Endodermal cell (in vitro differentiated cells): ENCODE measurements around the gene TNFAIP2. TPM values are rescaled to one million over a fixed set of nuclear protein-coding genes. Genes with fewer than 3 reads are reported as not detected.

Source experiments
- DNase-seq: peaks from one replicate; pipeline ENCODE4 v3.0.0-alpha.2; 2017
- H3K27ac ChIP-seq: 2 replicates; pipeline ENCODE4 v1.5.1; 2013; ENCODE audit warnings: mild to moderate bottlenecking, low read depth, low read length, moderate library complexity
- H3K27me3 ChIP-seq: 2 replicates; pipeline ENCODE4 v1.6.1; 2013; ENCODE audit warnings: mild to moderate bottlenecking, low read length, moderate library complexity; ENCODE audit not compliant: insufficient read depth, control insufficient read depth, poor library complexity, severe bottlenecking
- H3K36me3 ChIP-seq: 2 replicates; pipeline ENCODE4 v1.7.0; 2013; ENCODE audit warnings: mild to moderate bottlenecking, low read length, moderate library complexity; ENCODE audit not compliant: control insufficient read depth, insufficient read depth
- H3K4me1 ChIP-seq: one replicate; pipeline ENCODE4 v1.7.0; 2013; ENCODE audit warnings: low read length; ENCODE audit not compliant: control insufficient read depth, insufficient read depth
- H3K4me3 ChIP-seq: 2 replicates; pipeline ENCODE4 v1.5.1; 2013; ENCODE audit warnings: mild to moderate bottlenecking, low read length, moderate library complexity
- H3K9ac ChIP-seq: 2 replicates; pipeline ENCODE4 v1.6.1; 2013; ENCODE audit warnings: mild to moderate bottlenecking, low read length, moderate library complexity; ENCODE audit not compliant: poor library complexity, severe bottlenecking; ENCODE audit errors: extremely low read depth
- H3K9me3 ChIP-seq: 2 replicates; pipeline ENCODE4 v1.6.1; 2013; ENCODE audit warnings: mild to moderate bottlenecking, low read length, moderate library complexity; ENCODE audit not compliant: control insufficient read depth
- H3K27ac Mint-ChIP-seq: 2 replicates; pipeline ENCODE4 v1.8.0; 2020; ENCODE audit warnings: mixed read lengths
- H3K27me3 Mint-ChIP-seq: 2 replicates; pipeline ENCODE4 v1.8.0; 2021; ENCODE audit warnings: mild to moderate bottlenecking, mixed read lengths; ENCODE audit not compliant: insufficient read depth
- H3K36me3 Mint-ChIP-seq: 2 replicates; pipeline ENCODE4 v1.8.0; 2020; ENCODE audit warnings: low read depth, mixed read lengths
- H3K4me1 Mint-ChIP-seq: 2 replicates; pipeline ENCODE4 v1.8.0; 2020; ENCODE audit warnings: mixed read lengths
- H3K4me3 Mint-ChIP-seq: 2 replicates; pipeline ENCODE4 v1.8.0; 2020; ENCODE audit warnings: mild to moderate bottlenecking, moderate library complexity, mixed read lengths
- H3K9me3 Mint-ChIP-seq: 2 replicates; pipeline ENCODE4 v1.8.0; 2020; ENCODE audit warnings: mild to moderate bottlenecking, mixed read lengths
- WGBS, 2 experiments: methylation state at CpG; one replicate each; pipeline versions ENCODE4 v1.1.5 to v1.1.7; 2013; ENCODE audit warnings: missing lambda C conversion rate in 2 of 2, mixed read lengths in 1 of 2; ENCODE audit not compliant: insufficient coverage in 1 of 2, insufficient read length in 1 of 2; 5-methylcytosine and 5-hydroxymethylcytosine counted together
- total RNA-seq, 2 donors: library from RNA; stranded (reverse); fragmentation: NEBNext Ultra II Directional in 1 of 2; extraction: Animal tissue kit (Norgen Biotek cat#: 25700) in 1 of 2; gene quantifications; 2 replicates in 1 of 2; 3 replicates in 1 of 2; pipeline ENCODE4 v1.2.1, GENCODE V29; 2021
- TF ChIP-seq, protein P1 (sequence below): fragments of 200-600 bp; sonication (generic); conservative IDR thresholded peaks from 2 replicates; pipeline ENCODE4 v1.5.0; 2021; ENCODE audit warnings: antibody characterized with exemption, mild to moderate bottlenecking

The TNFAIP2 gene
- total RNA-seq, 2 donors from 2014 or later: 16.8 to 19.4 TPM

DNA sequence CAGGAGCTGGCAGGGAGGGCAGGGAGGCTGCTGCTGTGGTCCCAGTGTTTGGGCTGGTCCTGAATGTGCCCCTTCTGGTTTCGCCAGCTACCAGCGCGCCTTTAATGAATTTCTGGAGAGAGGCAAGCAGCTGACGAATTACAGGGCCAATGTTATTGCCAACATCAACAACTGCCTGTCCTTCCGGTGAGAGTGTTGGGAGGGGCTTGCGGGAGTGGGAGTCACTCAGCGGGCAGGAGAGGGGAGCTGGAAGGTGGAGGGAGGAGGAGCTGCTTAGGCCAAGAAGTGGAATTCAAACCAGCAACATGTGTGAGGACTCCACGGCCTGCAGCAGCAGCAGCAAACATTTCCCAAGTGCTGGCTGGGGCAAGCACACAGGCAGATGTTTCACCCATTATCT is 7.7 kb downstream of the TNFAIP2 start:
- peaks cover 2% of the 10 kb centered on the region for H3K4me1 Mint-ChIP-seq
- Histone ChIP-seq H3K27me3 (no peaks in the 10 kb centered on the region), H3K27ac (no peak overlapping the region), H3K9ac (no peak overlapping the region), H3K4me1 (no peaks in the 10 kb centered on the region), H3K36me3 (peaks cover 5% of the 10 kb centered on the region), H3K9me3 (no peaks in the 10 kb centered on the region), H3K4me3 (no peak overlapping the region)
- peaks cover 8% of the 10 kb centered on the region for H3K36me3 Mint-ChIP-seq
- TF ChIP-seq, protein P1, sequence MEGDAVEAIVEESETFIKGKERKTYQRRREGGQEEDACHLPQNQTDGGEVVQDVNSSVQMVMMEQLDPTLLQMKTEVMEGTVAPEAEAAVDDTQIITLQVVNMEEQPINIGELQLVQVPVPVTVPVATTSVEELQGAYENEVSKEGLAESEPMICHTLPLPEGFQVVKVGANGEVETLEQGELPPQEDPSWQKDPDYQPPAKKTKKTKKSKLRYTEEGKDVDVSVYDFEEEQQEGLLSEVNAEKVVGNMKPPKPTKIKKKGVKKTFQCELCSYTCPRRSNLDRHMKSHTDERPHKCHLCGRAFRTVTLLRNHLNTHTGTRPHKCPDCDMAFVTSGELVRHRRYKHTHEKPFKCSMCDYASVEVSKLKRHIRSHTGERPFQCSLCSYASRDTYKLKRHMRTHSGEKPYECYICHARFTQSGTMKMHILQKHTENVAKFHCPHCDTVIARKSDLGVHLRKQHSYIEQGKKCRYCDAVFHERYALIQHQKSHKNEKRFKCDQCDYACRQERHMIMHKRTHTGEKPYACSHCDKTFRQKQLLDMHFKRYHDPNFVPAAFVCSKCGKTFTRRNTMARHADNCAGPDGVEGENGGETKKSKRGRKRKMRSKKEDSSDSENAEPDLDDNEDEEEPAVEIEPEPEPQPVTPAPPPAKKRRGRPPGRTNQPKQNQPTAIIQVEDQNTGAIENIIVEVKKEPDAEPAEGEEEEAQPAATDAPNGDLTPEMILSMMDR: no peak
- H3K27ac Mint-ChIP-seq: no peak overlapping the region
- WGBS, 2 experiments: 91% methylated on average over 6 to 8 of the region's 8 CpGs
- DNase-seq: no peak
- no peaks in the 10 kb centered on the region for H3K9me3 Mint-ChIP-seq
- H3K4me3 Mint-ChIP-seq: no peak overlapping the region
- H3K27me3 Mint-ChIP-seq: peaks cover 20% of the 10 kb centered on the region

DNA sequence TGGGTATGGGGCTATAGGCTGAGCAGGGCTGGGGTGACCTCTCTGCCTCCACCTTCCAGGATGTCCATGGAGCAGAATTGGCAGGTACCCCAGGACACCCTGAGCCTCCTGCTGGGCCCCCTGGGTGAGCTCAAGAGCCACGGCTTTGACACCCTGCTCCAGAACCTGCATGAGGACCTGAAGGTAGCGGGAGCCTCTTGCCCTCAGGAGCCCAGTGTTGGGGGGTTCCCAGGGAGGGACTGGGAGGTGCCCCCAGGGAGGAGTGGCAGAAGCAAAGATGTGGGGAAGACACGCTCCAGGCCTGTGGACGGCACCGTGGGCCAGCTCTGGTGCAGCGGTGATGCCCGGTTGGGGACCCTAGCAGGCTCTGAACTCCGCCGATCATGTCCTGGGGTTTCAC is 8.3 kb downstream of the TNFAIP2 start:
- no peaks in the 10 kb centered on the region for H3K9me3 ChIP-seq
- H3K9ac ChIP-seq: no peak overlapping the region
- Mint-ChIP-seq H3K27ac (no peak overlapping the region), H3K27me3 (peaks cover 15% of the 10 kb centered on the region), H3K9me3 (no peaks in the 10 kb centered on the region), H3K36me3 (peaks cover 8% of the 10 kb centered on the region), H3K4me1 (no peaks in the 10 kb centered on the region), H3K4me3 (no peak overlapping the region)
- H3K4me1 ChIP-seq: no peaks in the 10 kb centered on the region
- TF ChIP-seq, protein P1: no peak
- H3K4me3 ChIP-seq: no peak overlapping the region
- peaks cover 5% of the 10 kb centered on the region for H3K36me3 ChIP-seq
- no peak overlapping the region for H3K27ac ChIP-seq
- 94% methylated on average over 5 to 9 of the region's 9 CpGs for WGBS, 2 experiments
- no peaks in the 10 kb centered on the region for H3K27me3 ChIP-seq
- DNase-seq: no peak

DNA sequence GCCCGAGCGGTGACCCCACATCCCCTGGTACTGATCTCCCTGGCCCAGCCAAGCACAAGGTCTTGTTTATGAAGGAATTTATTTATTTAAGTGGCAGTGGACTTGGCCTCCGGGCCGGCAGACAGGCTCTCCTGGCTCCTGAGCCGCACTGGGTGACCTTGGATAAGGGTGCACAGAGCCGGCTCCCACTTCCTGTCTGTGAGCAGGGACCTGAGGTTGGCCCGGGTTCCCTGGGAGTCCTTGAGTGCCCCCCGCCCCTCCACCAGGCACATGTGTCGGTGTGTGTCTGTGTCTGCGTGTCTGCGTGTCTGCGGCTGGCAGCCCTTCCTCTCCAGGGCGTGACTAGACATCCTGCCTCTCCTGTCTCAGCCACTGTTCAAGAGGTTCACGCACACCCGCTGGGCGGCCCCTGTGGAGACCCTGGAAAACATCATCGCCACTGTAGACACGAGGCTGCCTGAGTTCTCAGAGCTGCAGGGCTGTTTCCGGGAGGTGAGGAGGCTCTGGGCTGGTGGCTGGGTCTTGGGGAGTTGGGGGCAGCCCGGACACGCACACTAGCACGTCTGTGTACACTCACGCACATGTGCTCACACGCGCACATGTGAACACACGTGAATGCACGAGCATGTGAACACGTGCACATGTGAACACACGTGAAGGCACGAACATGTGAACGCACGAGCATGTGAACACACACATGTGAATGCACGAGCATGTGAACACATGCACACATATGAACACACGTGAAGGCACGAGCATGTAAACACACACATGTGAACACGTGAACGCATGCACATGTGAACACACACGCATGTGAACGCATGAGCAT is 9.3 kb downstream of the TNFAIP2 start:
- Mint-ChIP-seq H3K27ac (no peak overlapping the region), H3K4me1 (no peaks in the 10 kb centered on the region), H3K9me3 (no peaks in the 10 kb centered on the region), H3K27me3 (peaks cover 12% of the 10 kb centered on the region), H3K36me3 (peaks cover 8% of the 10 kb centered on the region), H3K4me3 (no peak overlapping the region)
- DNase-seq: no peak
- Histone ChIP-seq H3K9me3 (no peaks in the 10 kb centered on the region), H3K9ac (no peak overlapping the region), H3K4me1 (no peaks in the 10 kb centered on the region), H3K27ac (no peak overlapping the region), H3K36me3 (peaks cover 5% of the 10 kb centered on the region), H3K4me3 (no peak overlapping the region), H3K27me3 (no peaks in the 10 kb centered on the region)
- TF ChIP-seq, protein P1: no peak
- 90 to 91% methylated on average over 30 to 39 of the region's 39 CpGs for WGBS, 2 experiments
